Hepatocyte (in vitro differentiated cells): ENCODE measurements around the gene TPSG1. TPM values are rescaled to one million over a fixed set of nuclear protein-coding genes. Genes with fewer than 3 reads are reported as not detected.

Experiments used
- DNase-seq: peaks from one replicate; pipeline ENCODE4 v3.0.0-alpha.2; 2016; ENCODE audit warnings: low spot score
- H2AFZ ChIP-seq: fragments of 200-600 bp; sonication (generic); 2 replicates; pipeline ENCODE4 v1.6.0; 2016; ENCODE audit warnings: antibody characterized with exemption, mild to moderate bottlenecking
- H3K27ac ChIP-seq: fragments of 200-600 bp; sonication (generic); 2 replicates; pipeline ENCODE4 v1.5.1; 2016; ENCODE audit warnings: mild to moderate bottlenecking
- H3K27me3 ChIP-seq: fragments of 200-600 bp; sonication (generic); 2 replicates; pipeline ENCODE4 v1.6.1; 2016
- H3K36me3 ChIP-seq: fragments of 200-600 bp; sonication (generic); replicated peaks from 2 replicates; pipeline ENCODE4 v1.5.1; 2016; ENCODE audit warnings: low read depth; ENCODE audit not compliant: insufficient read depth
- H3K4me1 ChIP-seq: fragments of 200-600 bp; sonication (generic); 2 replicates; pipeline ENCODE4 v1.5.1; 2016; ENCODE audit warnings: mild to moderate bottlenecking, moderate library complexity; ENCODE audit not compliant: insufficient read depth
- H3K4me2 ChIP-seq: fragments of 200-600 bp; sonication (generic); 2 replicates; pipeline ENCODE4 v1.6.0; 2016
- H3K4me3 ChIP-seq: fragments of 200-600 bp; sonication (generic); 2 replicates; pipeline ENCODE4 v1.5.1; 2016; ENCODE audit warnings: mild to moderate bottlenecking
- H3K79me2 ChIP-seq: fragments of 200-600 bp; sonication (generic); 2 replicates; pipeline ENCODE4 v1.6.0; 2017; ENCODE audit warnings: mild to moderate bottlenecking
- H3K9me2 ChIP-seq: fragments of 200-600 bp; sonication (generic); replicated peaks from 2 replicates; pipeline ENCODE4 v1.6.0; 2017; ENCODE audit warnings: mild to moderate bottlenecking; ENCODE audit not compliant: insufficient read depth
- H3K9me3 ChIP-seq: fragments of 200-600 bp; sonication (generic); 2 replicates; pipeline ENCODE4 v1.5.1; 2016; ENCODE audit warnings: low read depth, mild to moderate bottlenecking
- H4K20me1 ChIP-seq: fragments of 200-600 bp; sonication (generic); 2 replicates; pipeline ENCODE4 v1.6.0; 2016; ENCODE audit warnings: mild to moderate bottlenecking; ENCODE audit not compliant: insufficient read depth, poor library complexity, severe bottlenecking
- EZH2 ChIP-seq: fragments of 200-600 bp; sonication (generic); IDR thresholded peaks from 2 replicates; pipeline ENCODE4 v1.6.1; 2016; ENCODE audit warnings: antibody characterized with exemption, mild to moderate bottlenecking, borderline replicate concordance
- EZH2phosphoT487 ChIP-seq: fragments of 200-600 bp; sonication (generic); IDR thresholded peaks from one replicate; pipeline ENCODE4 v1.6.1; 2018; ENCODE audit warnings: antibody characterized with exemption, mild to moderate bottlenecking, low read depth, moderate library complexity; ENCODE audit not compliant: unreplicated experiment, severe bottlenecking
- WGBS: methylation state at CpG from one replicate; pipeline ENCODE4 v1.1.6; 2016; ENCODE audit warnings: low lambda C conversion rate; ENCODE audit errors: missing lambda C conversion rate; 5-methylcytosine and 5-hydroxymethylcytosine counted together
- polyA plus RNA-seq: library from polyadenylated mRNA; unstranded; fragments of >200 nt; fragmentation: Nextera tagmentation; extraction: Ambion mirVana; gene quantifications from 2 replicates; pipeline ENCODE4 v1.2.1, GENCODE V29; 2016
- total RNA-seq: library from RNA; depleted of rRNA; stranded (reverse); fragments of >200 nt; gene quantifications from 2 replicates; pipeline ENCODE4 v1.2.3, GENCODE V29; 2014
- TF ChIP-seq, protein P1 (sequence below): fragments of 200-600 bp; sonication (generic); IDR thresholded peaks from 2 replicates; pipeline ENCODE4 v1.5.1; 2016; ENCODE audit warnings: antibody characterized with exemption, mild to moderate bottlenecking; ENCODE audit not compliant: poor library complexity

Gene TPSG1
- total and polyA plus RNA-seq, 2 experiments from 2014 or later = 0.67 to 2.0 TPM

- H3K4me3 ChIP-seq = no peak overlapping the region
- no peaks in the 10 kb centered on the region for H3K79me2 ChIP-seq
- peaks cover 24% of the 10 kb centered on the region for H3K4me1 ChIP-seq
- H2AFZ ChIP-seq = no peak overlapping the region
- H3K36me3 ChIP-seq = no peaks in the 10 kb centered on the region
- H3K9me3 ChIP-seq = no peaks in the 10 kb centered on the region
- no peak for TF ChIP-seq EZH2
- TF ChIP-seq EZH2phosphoT487 = no peak
- TF ChIP-seq, protein P1, sequence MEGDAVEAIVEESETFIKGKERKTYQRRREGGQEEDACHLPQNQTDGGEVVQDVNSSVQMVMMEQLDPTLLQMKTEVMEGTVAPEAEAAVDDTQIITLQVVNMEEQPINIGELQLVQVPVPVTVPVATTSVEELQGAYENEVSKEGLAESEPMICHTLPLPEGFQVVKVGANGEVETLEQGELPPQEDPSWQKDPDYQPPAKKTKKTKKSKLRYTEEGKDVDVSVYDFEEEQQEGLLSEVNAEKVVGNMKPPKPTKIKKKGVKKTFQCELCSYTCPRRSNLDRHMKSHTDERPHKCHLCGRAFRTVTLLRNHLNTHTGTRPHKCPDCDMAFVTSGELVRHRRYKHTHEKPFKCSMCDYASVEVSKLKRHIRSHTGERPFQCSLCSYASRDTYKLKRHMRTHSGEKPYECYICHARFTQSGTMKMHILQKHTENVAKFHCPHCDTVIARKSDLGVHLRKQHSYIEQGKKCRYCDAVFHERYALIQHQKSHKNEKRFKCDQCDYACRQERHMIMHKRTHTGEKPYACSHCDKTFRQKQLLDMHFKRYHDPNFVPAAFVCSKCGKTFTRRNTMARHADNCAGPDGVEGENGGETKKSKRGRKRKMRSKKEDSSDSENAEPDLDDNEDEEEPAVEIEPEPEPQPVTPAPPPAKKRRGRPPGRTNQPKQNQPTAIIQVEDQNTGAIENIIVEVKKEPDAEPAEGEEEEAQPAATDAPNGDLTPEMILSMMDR = no peak
- no peak overlapping the region for H3K4me2 ChIP-seq
- no peak for DNase-seq
- no peaks in the 10 kb centered on the region for H3K27me3 ChIP-seq
- no peaks in the 10 kb centered on the region for H3K9me2 ChIP-seq
- no peaks in the 10 kb centered on the region for H4K20me1 ChIP-seq
- 93% methylated on average over 19 of the region's 21 CpGs for WGBS
- no peak overlapping the region for H3K27ac ChIP-seq
These were observed 46.7 kb downstream of the TPSG1 start for GRCh38 chr16:1178295-1178910.

DNA sequence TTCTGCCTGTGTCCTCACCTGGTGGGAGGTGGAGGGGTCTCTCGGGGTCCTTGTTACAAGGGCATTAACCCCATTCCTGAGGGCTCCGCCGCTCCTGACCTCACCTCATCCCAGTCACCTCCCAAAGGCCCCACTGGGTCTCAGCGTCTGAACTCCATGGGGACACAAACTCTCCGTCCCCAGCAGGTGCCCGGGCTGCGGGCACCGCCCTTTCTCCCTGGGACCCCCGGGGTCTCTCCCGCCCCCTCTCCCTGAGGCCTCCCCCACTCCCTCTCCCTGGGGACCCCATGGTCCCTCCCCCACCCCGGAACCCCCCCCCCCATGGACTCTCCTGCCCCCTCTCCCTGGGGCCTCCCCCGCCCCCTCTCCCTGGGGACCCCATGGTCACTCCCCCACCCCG lies 47.3 kb downstream of the TPSG1 start:
- Histone ChIP-seq H3K4me3 (no peak overlapping the region), H3K36me3 (no peaks in the 10 kb centered on the region), H3K9me3 (no peaks in the 10 kb centered on the region), H3K9me2 (no peaks in the 10 kb centered on the region), H4K20me1 (no peaks in the 10 kb centered on the region), H3K27ac (no peak overlapping the region), H3K27me3 (no peaks in the 10 kb centered on the region), H3K4me1 (peaks cover 17% of the 10 kb centered on the region), H3K79me2 (no peaks in the 10 kb centered on the region), H3K4me2 (no peak overlapping the region), H2AFZ (no peak overlapping the region)
- no peak for TF ChIP-seq EZH2
- TF ChIP-seq, protein P1 = no peak
- no peak for TF ChIP-seq EZH2phosphoT487
- DNase-seq = no peak
- 93% methylated on average over 3 of the region's 13 CpGs for WGBS

DNA sequence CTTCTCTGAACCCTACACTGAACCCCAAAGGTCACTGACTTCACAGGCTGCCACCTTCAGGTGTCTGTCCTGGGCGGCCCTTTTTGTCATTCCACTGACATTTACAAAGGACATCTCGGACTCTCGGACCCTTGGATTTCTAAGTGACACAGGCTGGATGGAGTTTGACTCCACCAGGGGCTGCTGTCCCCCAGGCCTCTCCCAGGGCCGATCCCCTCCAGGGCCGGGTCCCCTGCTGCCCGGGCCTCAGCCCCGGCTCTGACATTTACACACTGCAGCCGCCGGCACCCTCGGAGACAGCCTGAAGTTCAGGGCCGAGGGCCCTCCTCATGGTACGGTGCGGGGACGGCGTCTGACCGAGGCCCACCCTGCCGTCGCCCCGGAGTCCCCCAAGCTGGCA lies 48.0 kb downstream of the TPSG1 start:
- H3K27ac ChIP-seq = no peak overlapping the region
- TF ChIP-seq EZH2phosphoT487 = no peak
- TF ChIP-seq, protein P1 = no peak
- TF ChIP-seq EZH2 = no peak

More for the DNA sequence above, 48.0 kb downstream of the TPSG1 start:
- no peaks in the 10 kb centered on the region for H3K9me3 ChIP-seq
- no peaks in the 10 kb centered on the region for H3K36me3 ChIP-seq
- no peak for DNase-seq
- WGBS = 95% methylated on average over 19 of the region's 19 CpGs
- peaks cover 12% of the 10 kb centered on the region for H3K4me1 ChIP-seq
- no peaks in the 10 kb centered on the region for H3K9me2 ChIP-seq
- H3K79me2 ChIP-seq = no peaks in the 10 kb centered on the region
- H4K20me1 ChIP-seq = no peaks in the 10 kb centered on the region
- no peak overlapping the region for H3K4me2 ChIP-seq
- H3K27me3 ChIP-seq = no peaks in the 10 kb centered on the region
- H2AFZ ChIP-seq = no peak overlapping the region
- no peak overlapping the region for H3K4me3 ChIP-seq
